ENCODE measurements around the gene PDE4D. TPM values are rescaled to one million over a fixed set of nuclear protein-coding genes. Genes with fewer than 3 reads are reported as not detected.

PDE4D gene
- total and polyA plus RNA-seq, 2 experiments from 2014 or later, result 4.3 to 9.7 TPM

GRCh38 chr5:59637884-59638580 is 255.5 kb downstream of the PDE4D start:
- H3K79me2 ChIP-seq (ENCODE audit: insufficient read depth), result no peaks in the 10 kb centered on the region
- H3K9ac ChIP-seq, result no peak overlapping the region
- H3K9me2 ChIP-seq (ENCODE audit: insufficient read depth), result no peaks in the 10 kb centered on the region
- no peaks in the 10 kb centered on the region for H4K20me1 ChIP-seq (ENCODE audit: insufficient read depth)
- H3F3A ChIP-seq (ENCODE audit: insufficient read depth), result no peaks in the 10 kb centered on the region
- no peak overlapping the region for H3K27ac ChIP-seq
- no peaks in the 10 kb centered on the region for H3K4me1 ChIP-seq (ENCODE audit: insufficient read depth)
- no peaks in the 10 kb centered on the region for H3K9me3 ChIP-seq (ENCODE audit: low read depth)
- no peak overlapping the region for H2AFZ ChIP-seq
- DNase-seq, result peak; percentile 7
- TF ChIP-seq EZH2 (IDR thresholded peaks at IDR 0.05; ENCODE audit: insufficient read depth, poor library complexity, severe bottlenecking), result no peak
- TF ChIP-seq EZH2phosphoT487 (IDR thresholded peaks at IDR 0.05; ENCODE audit: insufficient read depth, low read depth), result no peak
- no peak overlapping the region for H3K4me3 ChIP-seq
- H3K4me2 ChIP-seq (ENCODE audit: unreplicated experiment), result no peak overlapping the region
- no peaks in the 10 kb centered on the region for H3K36me3 ChIP-seq (ENCODE audit: low read depth)
- H3K27me3 ChIP-seq (replicated peaks; ENCODE audit: insufficient read depth), result no peaks in the 10 kb centered on the region
- in situ Hi-C loops (cut with MboI), result no loop called here
- WGBS, 2 experiments (ENCODE audit: low coverage in 1 of 2, low lambda C conversion rate in 2 of 2, missing lambda C conversion rate in 2 of 2), result 74 to 80% methylated on average over 4 of the region's 4 CpGs

- Histone ChIP-seq H4K20me1 (ENCODE audit: insufficient read depth) (no peaks in the 10 kb centered on the region), H3K27ac (no peak overlapping the region), H3K4me3 (no peak overlapping the region), H2AFZ (no peak overlapping the region), H3K9me3 (ENCODE audit: low read depth) (no peaks in the 10 kb centered on the region), H3K4me2 (ENCODE audit: unreplicated experiment) (no peak overlapping the region), H3K9me2 (ENCODE audit: insufficient read depth) (no peaks in the 10 kb centered on the region), H3K79me2 (ENCODE audit: insufficient read depth) (no peaks in the 10 kb centered on the region), H3K27me3 (replicated peaks; ENCODE audit: insufficient read depth) (no peaks in the 10 kb centered on the region; the same call in 1 of the 2 replicates), H3K36me3 (ENCODE audit: low read depth) (no peaks in the 10 kb centered on the region), H3K4me1 (ENCODE audit: insufficient read depth) (no peaks in the 10 kb centered on the region), H3K9ac (no peak overlapping the region), H3F3A (ENCODE audit: insufficient read depth) (no peaks in the 10 kb centered on the region)
- no peak for TF ChIP-seq EZH2 (IDR thresholded peaks at IDR 0.05; ENCODE audit: insufficient read depth, poor library complexity, severe bottlenecking)
- no peak for TF ChIP-seq EZH2phosphoT487 (IDR thresholded peaks at IDR 0.05; ENCODE audit: insufficient read depth, low read depth)
- in situ Hi-C loops (cut with MboI), result no loop called here
- DNase-seq, result no peak
- WGBS, 2 experiments (ENCODE audit: low coverage in 1 of 2, low lambda C conversion rate in 2 of 2, missing lambda C conversion rate in 2 of 2), result 64 to 68% methylated on average over 4 of the region's 4 CpGs
These were observed 264.0 kb downstream of the PDE4D start for GRCh38 chr5:59629561-59629960.

- TF ChIP-seq EZH2phosphoT487 (IDR thresholded peaks at IDR 0.05; ENCODE audit: insufficient read depth, low read depth) (no peak), EZH2 (IDR thresholded peaks at IDR 0.05; ENCODE audit: insufficient read depth, poor library complexity, severe bottlenecking) (no peak)
- Histone ChIP-seq H3K27ac (no peak overlapping the region), H2AFZ (no peak overlapping the region), H3K79me2 (ENCODE audit: insufficient read depth) (no peaks in the 10 kb centered on the region), H3K9me2 (ENCODE audit: insufficient read depth) (no peaks in the 10 kb centered on the region), H3K4me2 (ENCODE audit: unreplicated experiment) (no peak overlapping the region), H4K20me1 (ENCODE audit: insufficient read depth) (no peaks in the 10 kb centered on the region), H3F3A (ENCODE audit: insufficient read depth) (no peaks in the 10 kb centered on the region), H3K9ac (no peak overlapping the region), H3K9me3 (ENCODE audit: low read depth) (no peaks in the 10 kb centered on the region), H3K4me1 (ENCODE audit: insufficient read depth) (no peaks in the 10 kb centered on the region), H3K27me3 (replicated peaks; ENCODE audit: insufficient read depth) (no peaks in the 10 kb centered on the region; the same call in 1 of the 2 replicates), H3K4me3 (no peak overlapping the region), H3K36me3 (ENCODE audit: low read depth) (no peaks in the 10 kb centered on the region)
- WGBS, 2 experiments (ENCODE audit: low coverage in 1 of 2, low lambda C conversion rate in 2 of 2, missing lambda C conversion rate in 2 of 2), result 45 to 52% methylated on average over 2 of the region's 2 CpGs
- in situ Hi-C loops (cut with MboI), result no loop called here
- no peak for DNase-seq
These were observed 265.3 kb downstream of the PDE4D start for GRCh38 chr5:59628062-59628828.

- Histone ChIP-seq H3K9ac (no peak overlapping the region), H3F3A (ENCODE audit: insufficient read depth) (0 out of 2 replicates have a peak, but pooled peaks cover 3% of the 10 kb centered on the region), H3K4me1 (ENCODE audit: insufficient read depth) (no peaks in the 10 kb centered on the region), H3K9me2 (ENCODE audit: insufficient read depth) (no peaks in the 10 kb centered on the region), H2AFZ (no peak overlapping the region), H3K79me2 (ENCODE audit: insufficient read depth) (no peaks in the 10 kb centered on the region), H4K20me1 (ENCODE audit: insufficient read depth) (no peaks in the 10 kb centered on the region), H3K4me2 (ENCODE audit: unreplicated experiment) (no peak overlapping the region), H3K27ac (no peak overlapping the region), H3K9me3 (ENCODE audit: low read depth) (no peaks in the 10 kb centered on the region), H3K36me3 (ENCODE audit: low read depth) (no peaks in the 10 kb centered on the region), H3K4me3 (no peak overlapping the region), H3K27me3 (replicated peaks; ENCODE audit: insufficient read depth) (no peaks in the 10 kb centered on the region)
- DNase-seq, result no peak
- in situ Hi-C loops (cut with MboI), result no loop called here
- TF ChIP-seq EZH2 (IDR thresholded peaks at IDR 0.05; ENCODE audit: insufficient read depth, poor library complexity, severe bottlenecking) (no peak), EZH2phosphoT487 (IDR thresholded peaks at IDR 0.05; ENCODE audit: insufficient read depth, low read depth) (no peak)
- 71 to 88% methylated on average over 2 of the region's 2 CpGs for WGBS, 2 experiments (ENCODE audit: low coverage in 1 of 2, low lambda C conversion rate in 2 of 2, missing lambda C conversion rate in 2 of 2)
These were observed 268.6 kb downstream of the PDE4D start for GRCh38 chr5:59624898-59625297.

Data from GM23248 (cell line).